ENCODE measurements around the gene BCAR1.
"Not testable (repeated sequence)": the region's sequence is repeated elsewhere in the genome, so short reads cannot be mapped to it uniquely, and the experiment has no call there.

The BCAR1 gene

DNA sequence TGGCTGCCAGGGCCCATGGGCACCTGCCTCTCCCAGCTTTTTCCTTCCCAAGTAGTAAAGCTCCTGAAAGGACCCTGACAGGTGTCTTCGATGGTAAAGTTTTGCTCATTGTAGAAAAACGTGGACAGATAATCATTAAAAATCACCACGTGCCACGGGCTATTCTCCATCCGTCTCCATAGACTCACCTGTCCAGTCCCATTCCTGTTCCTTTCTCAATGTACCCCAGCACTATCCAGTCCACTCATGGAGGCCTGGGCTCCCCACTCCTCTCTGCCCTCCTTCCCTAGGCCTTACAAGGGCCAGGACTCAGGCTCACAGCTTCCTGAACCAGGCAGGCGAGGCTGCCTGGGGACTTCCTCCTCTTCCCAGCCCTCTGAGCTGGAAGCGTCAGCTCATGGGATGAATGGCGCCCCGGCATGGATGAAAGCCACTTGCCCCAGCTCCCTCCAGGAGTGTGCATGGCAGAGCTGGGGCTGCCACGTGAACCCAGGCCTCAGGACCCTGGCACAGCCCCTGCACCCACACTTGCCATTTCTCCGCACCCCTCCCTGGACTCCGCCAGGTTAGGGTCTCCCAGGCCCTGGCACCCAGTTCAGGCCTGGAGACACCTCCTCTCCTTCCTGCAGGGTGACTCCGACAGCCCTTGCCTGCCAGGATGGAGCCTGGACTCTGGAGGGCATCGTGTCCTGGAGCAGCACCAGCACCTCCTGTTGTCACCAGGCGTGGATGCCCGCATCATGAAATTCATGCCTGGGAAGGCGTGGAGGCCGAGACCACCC is 23.9 kb downstream of the BCAR1 start:
- Histone ChIP-seq H3K36me3 (ENCODE audit: control insufficient read depth, insufficient read depth, low read length) (peaks cover 29% of the 10 kb centered on the region), H3K4me3 (ENCODE audit: low read depth, low read length) (no peak overlapping the region), H3K27ac (ENCODE audit: low read depth, low read length) (peak overlapping the region; percentile 35)

GRCh38 chr16:75226550-75227360 is 24.7 kb downstream of the BCAR1 start:
- Histone ChIP-seq H3K9ac (ENCODE audit: low read depth, low read length) (no peak overlapping the region), H3K27ac (ENCODE audit: low read depth, low read length) (no peak overlapping the region), H3K4me3 (ENCODE audit: low read depth, low read length) (no peak overlapping the region), H3K9me3 (ENCODE audit: control insufficient read depth, insufficient read depth, low read length) (no peaks in the 10 kb centered on the region), H3K36me3 (ENCODE audit: control insufficient read depth, insufficient read depth, low read length) (peaks cover 25% of the 10 kb centered on the region), H3K27me3 (ENCODE audit: control insufficient read depth, insufficient read depth, low read length) (no peaks in the 10 kb centered on the region), H3K4me1 (ENCODE audit: control insufficient read depth, insufficient read depth, low read length) (no peaks in the 10 kb centered on the region)

More for the DNA sequence above, 23.9 kb downstream of the BCAR1 start:
- H3K9ac ChIP-seq (ENCODE audit: low read depth, low read length): no peak overlapping the region
- H3K27me3 ChIP-seq (ENCODE audit: control insufficient read depth, insufficient read depth, low read length): no peaks in the 10 kb centered on the region
- no peaks in the 10 kb centered on the region for H3K9me3 ChIP-seq (ENCODE audit: control insufficient read depth, insufficient read depth, low read length)
- H3K4me1 ChIP-seq (ENCODE audit: control insufficient read depth, insufficient read depth, low read length): no peaks in the 10 kb centered on the region

- Histone ChIP-seq H3K9me3 (ENCODE audit: control insufficient read depth, insufficient read depth, low read length) (no peaks in the 10 kb centered on the region), H3K27me3 (ENCODE audit: control insufficient read depth, insufficient read depth, low read length) (no peaks in the 10 kb centered on the region), H3K36me3 (ENCODE audit: control insufficient read depth, insufficient read depth, low read length) (peaks cover 18% of the 10 kb centered on the region), H3K27ac (ENCODE audit: low read depth, low read length) (no peak overlapping the region), H3K9ac (ENCODE audit: low read depth, low read length) (no peak overlapping the region), H3K4me1 (ENCODE audit: control insufficient read depth, insufficient read depth, low read length) (no peaks in the 10 kb centered on the region), H3K4me3 (ENCODE audit: low read depth, low read length) (no peak overlapping the region)
These were observed 25.5 kb downstream of the BCAR1 start for GRCh38 chr16:75225678-75226515.

DNA sequence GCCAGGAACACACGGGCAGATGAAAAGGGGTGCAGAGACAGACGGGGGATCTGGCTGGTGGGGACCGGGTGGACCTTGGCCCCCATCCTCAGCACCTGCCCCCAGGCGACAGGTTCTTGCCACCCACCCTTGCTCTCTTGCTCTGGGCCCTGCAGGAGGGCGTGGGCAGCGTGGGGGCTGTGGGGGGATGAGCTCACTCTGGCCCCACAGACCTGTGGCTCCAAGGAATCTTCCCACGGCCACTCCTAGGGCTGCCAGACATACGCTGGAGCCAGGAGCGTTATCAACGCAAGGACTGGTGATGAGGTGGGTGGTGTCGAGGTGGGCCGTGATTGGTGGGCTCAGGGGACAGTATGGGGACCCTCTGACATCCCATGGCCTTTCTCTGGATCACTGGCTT is 26.3 kb downstream of the BCAR1 start:
- H3K4me3 ChIP-seq (ENCODE audit: low read depth, low read length): no peak overlapping the region
- no peaks in the 10 kb centered on the region for H3K9me3 ChIP-seq (ENCODE audit: control insufficient read depth, insufficient read depth, low read length)
- H3K27me3 ChIP-seq (ENCODE audit: control insufficient read depth, insufficient read depth, low read length): no peaks in the 10 kb centered on the region
- no peak overlapping the region for H3K9ac ChIP-seq (ENCODE audit: low read depth, low read length)
- no peak overlapping the region for H3K27ac ChIP-seq (ENCODE audit: low read depth, low read length)
- no peaks in the 10 kb centered on the region for H3K4me1 ChIP-seq (ENCODE audit: control insufficient read depth, insufficient read depth, low read length)
- H3K36me3 ChIP-seq (ENCODE audit: control insufficient read depth, insufficient read depth, low read length): peaks cover 13% of the 10 kb centered on the region

GRCh38 chr16:75224306-75225082 is 26.9 kb downstream of the BCAR1 start:
- H3K27me3 ChIP-seq (ENCODE audit: control insufficient read depth, insufficient read depth, low read length): no peaks in the 10 kb centered on the region
- no peak overlapping the region for H3K27ac ChIP-seq (ENCODE audit: low read depth, low read length)

DNA sequence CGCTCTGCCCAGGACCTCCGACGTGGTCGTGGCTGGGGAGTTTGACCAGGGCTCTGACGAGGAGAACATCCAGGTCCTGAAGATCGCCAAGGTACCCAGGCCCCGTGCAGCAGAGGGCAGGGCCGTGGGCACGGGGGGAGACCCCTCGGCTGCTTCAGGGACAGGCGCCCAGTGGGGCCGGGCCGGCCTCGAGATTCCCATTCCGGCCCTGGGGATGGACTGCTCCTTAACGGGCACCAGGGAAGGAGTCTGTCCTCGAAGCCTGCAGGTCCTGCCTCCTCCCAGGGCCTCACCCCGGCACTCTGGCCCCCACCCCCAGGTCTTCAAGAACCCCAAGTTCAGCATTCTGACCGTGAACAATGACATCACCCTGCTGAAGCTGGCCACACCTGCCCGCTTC is 28.3 kb downstream of the BCAR1 start:
- not testable (repeated sequence) for H3K4me3 ChIP-seq (ENCODE audit: low read depth, low read length); H3K4me1 ChIP-seq (ENCODE audit: control insufficient read depth, insufficient read depth, low read length); H3K36me3 ChIP-seq (ENCODE audit: control insufficient read depth, insufficient read depth, low read length); H3K9me3 ChIP-seq (ENCODE audit: control insufficient read depth, insufficient read depth, low read length); H3K27ac ChIP-seq (ENCODE audit: low read depth, low read length); H3K9ac ChIP-seq (ENCODE audit: low read depth, low read length); H3K27me3 ChIP-seq (ENCODE audit: control insufficient read depth, insufficient read depth, low read length)

More at GRCh38 chr16:75224306-75225082, 26.9 kb downstream of the BCAR1 start:
- H3K36me3 ChIP-seq (ENCODE audit: control insufficient read depth, insufficient read depth, low read length): peaks cover 7% of the 10 kb centered on the region
- H3K9me3 ChIP-seq (ENCODE audit: control insufficient read depth, insufficient read depth, low read length): no peaks in the 10 kb centered on the region
- no peaks in the 10 kb centered on the region for H3K4me1 ChIP-seq (ENCODE audit: control insufficient read depth, insufficient read depth, low read length)
- H3K9ac ChIP-seq (ENCODE audit: low read depth, low read length): no peak overlapping the region
- no peak overlapping the region for H3K4me3 ChIP-seq (ENCODE audit: low read depth, low read length)

- Histone ChIP-seq H3K27ac (ENCODE audit: low read depth, low read length) (no peak overlapping the region), H3K4me1 (ENCODE audit: control insufficient read depth, insufficient read depth, low read length) (no peaks in the 10 kb centered on the region), H3K36me3 (ENCODE audit: control insufficient read depth, insufficient read depth, low read length) (no peaks in the 10 kb centered on the region), H3K27me3 (ENCODE audit: control insufficient read depth, insufficient read depth, low read length) (no peaks in the 10 kb centered on the region), H3K9me3 (ENCODE audit: control insufficient read depth, insufficient read depth, low read length) (no peaks in the 10 kb centered on the region), H3K9ac (ENCODE audit: low read depth, low read length) (no peak overlapping the region), H3K4me3 (ENCODE audit: low read depth, low read length) (no peak overlapping the region)
These were observed 29.1 kb downstream of the BCAR1 start for GRCh38 chr16:75222271-75222783.

DNA sequence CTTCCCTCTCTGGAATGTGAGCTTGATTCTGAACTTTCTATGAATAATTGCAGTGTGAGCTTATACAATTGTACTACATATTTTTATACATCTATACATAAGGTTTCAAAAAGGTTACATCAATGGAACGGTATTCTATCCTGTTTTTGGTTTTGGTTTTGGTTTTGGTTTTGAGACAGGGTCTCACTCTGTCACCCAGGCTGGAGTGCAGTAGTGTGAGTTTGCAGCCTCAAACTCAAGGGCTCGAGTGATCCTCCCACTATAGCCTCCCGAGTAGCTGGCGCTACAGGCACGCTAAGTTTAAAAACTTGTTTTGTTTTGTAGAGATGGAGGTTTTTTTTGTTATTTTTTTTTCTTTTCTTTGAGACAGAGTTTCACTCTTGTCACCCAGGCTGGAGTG is 31.6 kb downstream of the BCAR1 start:
- Histone ChIP-seq H3K36me3 (ENCODE audit: control insufficient read depth, insufficient read depth, low read length) (no peaks in the 10 kb centered on the region), H3K27me3 (ENCODE audit: control insufficient read depth, insufficient read depth, low read length) (no peaks in the 10 kb centered on the region), H3K27ac (ENCODE audit: low read depth, low read length) (no peak overlapping the region), H3K4me3 (ENCODE audit: low read depth, low read length) (no peak overlapping the region), H3K9me3 (ENCODE audit: control insufficient read depth, insufficient read depth, low read length) (no peaks in the 10 kb centered on the region), H3K4me1 (ENCODE audit: control insufficient read depth, insufficient read depth, low read length) (no peaks in the 10 kb centered on the region), H3K9ac (ENCODE audit: low read depth, low read length) (no peak overlapping the region)

GRCh38 chr16:75219088-75219487 is 32.3 kb downstream of the BCAR1 start:
- H3K9me3 ChIP-seq (ENCODE audit: control insufficient read depth, insufficient read depth, low read length): no peaks in the 10 kb centered on the region

More at GRCh38 chr16:75219088-75219487, 32.3 kb downstream of the BCAR1 start:
- H3K36me3 ChIP-seq (ENCODE audit: control insufficient read depth, insufficient read depth, low read length): no peaks in the 10 kb centered on the region
- no peak overlapping the region for H3K9ac ChIP-seq (ENCODE audit: low read depth, low read length)
- H3K27ac ChIP-seq (ENCODE audit: low read depth, low read length): no peak overlapping the region
- no peaks in the 10 kb centered on the region for H3K4me1 ChIP-seq (ENCODE audit: control insufficient read depth, insufficient read depth, low read length)
- H3K27me3 ChIP-seq (ENCODE audit: control insufficient read depth, insufficient read depth, low read length): no peaks in the 10 kb centered on the region
- H3K4me3 ChIP-seq (ENCODE audit: low read depth, low read length): no peak overlapping the region
